Natural killer cell (primary cell): ENCODE data around the gene CHN1. TPM values are rescaled to one million over a fixed set of nuclear protein-coding genes. Genes with fewer than 3 reads are reported as not detected.

Experiments used
- ATAC-seq, 3 donors: fragments of 150-1000 bp in 2 of 3; fragments of 200-7000 bp in 1 of 3; cut with Tn5 transposase; 1 replicate in 1 of 3; 2 replicates in 2 of 3; pipeline ENCODE4 v1.10.0; 2021; ENCODE audit warnings: mild to moderate bottlenecking in 2 of 3, moderate library complexity in 2 of 3
- DNase-seq, 2 donors: peaks; one replicate each; pipeline versions ENCODE4 v3.0.0 to v3.0.0-alpha.2; 2013 to 2021; ENCODE audit warnings: mixed read lengths in 1 of 2
- H3K27ac ChIP-seq: one replicate; pipeline ENCODE4 v1.5.1; 2013; ENCODE audit warnings: mild to moderate bottlenecking, low read length
- H3K27me3 ChIP-seq: one replicate; pipeline ENCODE4 v1.6.1; 2013; ENCODE audit warnings: low read length; ENCODE audit not compliant: control insufficient read depth, insufficient read depth
- H3K36me3 ChIP-seq: one replicate; pipeline ENCODE4 v1.6.1; 2013; ENCODE audit warnings: low read length; ENCODE audit not compliant: control insufficient read depth, insufficient read depth
- H3K4me1 ChIP-seq: one replicate; pipeline ENCODE4 v1.6.1; 2013; ENCODE audit warnings: low read length; ENCODE audit not compliant: control insufficient read depth, insufficient read depth
- H3K4me3 ChIP-seq: one replicate; pipeline ENCODE4 v1.5.1; 2013; ENCODE audit warnings: low read length
- H3K9me3 ChIP-seq: one replicate; pipeline ENCODE4 v1.6.1; 2013; ENCODE audit warnings: low read length; ENCODE audit not compliant: control insufficient read depth, insufficient read depth
- H3K27ac Mint-ChIP-seq, 2 donors: one replicate each; pipeline ENCODE4 v1.8.0; 2022; ENCODE audit warnings: mild to moderate bottlenecking in 2 of 2, mixed read lengths in 2 of 2, moderate library complexity in 1 of 2
- H3K27me3 Mint-ChIP-seq, 2 donors: one replicate each; pipeline ENCODE4 v1.8.0; 2022; ENCODE audit warnings: low read depth in 2 of 2, mixed read lengths in 2 of 2
- H3K36me3 Mint-ChIP-seq: one replicate; pipeline ENCODE4 v1.8.0; 2022; ENCODE audit warnings: mixed read lengths
- H3K4me1 Mint-ChIP-seq, 2 donors: one replicate each; pipeline ENCODE4 v1.8.0; 2022; ENCODE audit warnings: mixed read lengths in 2 of 2
- H3K4me3 Mint-ChIP-seq: one replicate; pipeline ENCODE4 v1.8.0; 2022; ENCODE audit warnings: mild to moderate bottlenecking, moderate library complexity, mixed read lengths
- H3K9me3 Mint-ChIP-seq, 2 donors: one replicate each; pipeline ENCODE4 v1.8.0; 2022; ENCODE audit warnings: mixed read lengths in 2 of 2
- WGBS: methylation state at CpG from one replicate; pipeline ENCODE4 v1.1.7; 2013; ENCODE audit warnings: missing lambda C conversion rate; ENCODE audit not compliant: insufficient coverage; 5-methylcytosine and 5-hydroxymethylcytosine counted together
- intact Hi-C: fragments of 100-400 bp; cut with micrococcal nuclease; formaldehyde crosslinking; loops from one replicate; pipeline ENCODE4 v1.14.2; 2022
- total RNA-seq, 4 donors: library from RNA; stranded (reverse); fragments of 120-200 nt in 1 of 4; gene quantifications; one replicate each; pipeline versions ENCODE4 v1.2.3 to v1.2.4, GENCODE V29; 2013 to 2022
- TF ChIP-seq, protein P1 (sequence below): fragments of 200-600 bp; IDR thresholded peaks from one replicate; pipeline ENCODE4 v1.8.0; 2022; ENCODE audit warnings: antibody characterized with exemption

Gene CHN1
- total RNA-seq, 3 donors from 2014 or later (not counting 1 experiment from before 2014, with no cell fraction given): 0.80 to 1.7 (median 0.88) TPM

DNA sequence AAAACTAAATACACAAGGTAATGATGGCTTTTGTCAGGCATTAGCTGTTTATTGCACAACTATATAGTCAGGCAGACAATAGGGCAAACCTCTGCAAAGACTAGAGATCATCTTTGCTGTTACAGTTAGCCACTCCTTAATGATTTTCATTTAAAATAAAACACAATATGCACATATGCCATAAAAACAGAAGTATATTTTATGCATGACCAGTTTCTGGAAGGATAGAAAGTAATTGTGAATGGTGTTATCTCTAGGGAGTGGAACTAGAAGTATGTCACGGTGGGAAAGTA, 102.0 kb downstream of the CHN1 start:
- TF ChIP-seq, protein P1, sequence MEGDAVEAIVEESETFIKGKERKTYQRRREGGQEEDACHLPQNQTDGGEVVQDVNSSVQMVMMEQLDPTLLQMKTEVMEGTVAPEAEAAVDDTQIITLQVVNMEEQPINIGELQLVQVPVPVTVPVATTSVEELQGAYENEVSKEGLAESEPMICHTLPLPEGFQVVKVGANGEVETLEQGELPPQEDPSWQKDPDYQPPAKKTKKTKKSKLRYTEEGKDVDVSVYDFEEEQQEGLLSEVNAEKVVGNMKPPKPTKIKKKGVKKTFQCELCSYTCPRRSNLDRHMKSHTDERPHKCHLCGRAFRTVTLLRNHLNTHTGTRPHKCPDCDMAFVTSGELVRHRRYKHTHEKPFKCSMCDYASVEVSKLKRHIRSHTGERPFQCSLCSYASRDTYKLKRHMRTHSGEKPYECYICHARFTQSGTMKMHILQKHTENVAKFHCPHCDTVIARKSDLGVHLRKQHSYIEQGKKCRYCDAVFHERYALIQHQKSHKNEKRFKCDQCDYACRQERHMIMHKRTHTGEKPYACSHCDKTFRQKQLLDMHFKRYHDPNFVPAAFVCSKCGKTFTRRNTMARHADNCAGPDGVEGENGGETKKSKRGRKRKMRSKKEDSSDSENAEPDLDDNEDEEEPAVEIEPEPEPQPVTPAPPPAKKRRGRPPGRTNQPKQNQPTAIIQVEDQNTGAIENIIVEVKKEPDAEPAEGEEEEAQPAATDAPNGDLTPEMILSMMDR: no peak
- Histone ChIP-seq H3K27me3 (no peaks in the 10 kb centered on the region), H3K4me3 (no peak overlapping the region), H3K27ac (no peak overlapping the region), H3K9me3 (no peaks in the 10 kb centered on the region), H3K4me1 (no peaks in the 10 kb centered on the region), H3K36me3 (no peaks in the 10 kb centered on the region)
- Mint-ChIP-seq H3K9me3 (no peaks in the 10 kb centered on the region), H3K27ac (no peak overlapping the region), H3K27me3 (peaks cover 4 to 5% of the 10 kb centered on the region in 2 donors), H3K4me3 (no peak overlapping the region), H3K4me1 (no peaks in the 10 kb centered on the region), H3K36me3 (no peaks in the 10 kb centered on the region)
- no peak for ATAC-seq
- no peak for DNase-seq
- intact Hi-C loops: no loop called here
- no CpG with 5 or more reads among the region's 1 CpG for WGBS

DNA sequence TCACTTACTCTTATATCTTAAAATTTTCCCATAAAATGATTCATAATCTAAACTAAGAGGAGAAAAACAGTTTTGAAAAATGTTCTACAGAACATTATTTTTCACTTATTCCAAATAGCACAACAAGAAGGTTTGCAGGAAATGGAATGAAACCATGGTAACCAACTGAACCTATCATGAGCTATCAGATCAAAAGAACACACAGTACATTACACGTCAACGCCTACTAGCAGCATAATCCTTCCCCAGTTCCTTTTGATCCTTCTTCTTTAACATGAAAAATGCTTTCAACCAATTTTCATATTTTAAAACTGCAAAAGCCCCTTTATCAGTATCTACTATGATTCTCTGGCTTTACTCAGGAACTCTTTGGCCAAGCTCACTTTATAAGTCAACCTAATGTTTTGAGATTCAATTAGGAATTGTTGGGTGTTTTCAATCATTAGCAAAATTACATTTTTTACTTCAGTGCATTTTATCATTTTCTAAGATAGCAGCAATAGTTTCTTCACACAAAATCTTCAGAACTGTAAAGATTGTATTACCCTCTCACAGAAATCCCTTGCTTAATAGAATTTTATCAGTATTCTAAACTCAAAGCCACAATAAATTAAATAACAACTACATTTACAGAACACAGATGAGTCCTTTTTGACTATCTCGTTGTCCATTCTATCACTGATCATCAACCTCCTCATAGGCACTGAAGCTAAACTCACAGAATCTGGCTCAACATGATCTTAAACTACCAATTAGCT, 102.5 kb downstream of the CHN1 start:
- Histone ChIP-seq H3K9me3 (no peaks in the 10 kb centered on the region), H3K27ac (no peak overlapping the region)

DNA sequence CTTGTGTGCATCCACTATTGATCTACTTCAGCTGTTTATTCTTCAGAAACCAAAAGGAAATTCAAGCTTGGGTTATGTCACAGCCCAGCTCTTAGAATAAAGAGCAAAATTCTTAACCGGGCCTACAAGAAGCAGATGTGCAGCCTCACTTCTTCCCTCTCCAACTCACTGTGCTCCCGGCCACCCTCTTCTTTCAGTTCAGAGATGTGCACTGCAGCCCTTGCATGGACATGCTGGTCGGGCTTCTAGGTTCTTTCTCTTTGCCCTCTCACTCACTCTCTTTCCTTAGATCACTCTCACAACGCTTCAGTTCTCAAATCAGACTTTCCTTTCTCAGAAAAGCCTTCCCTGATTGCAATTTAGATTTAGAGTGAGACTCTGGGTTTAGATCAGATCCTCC, 104.1 kb downstream of the CHN1 start:
- Mint-ChIP-seq H3K4me3 (no peak overlapping the region), H3K9me3 (no peaks in the 10 kb centered on the region), H3K27ac (no peak overlapping the region), H3K27me3 (no peaks in the 10 kb centered on the region), H3K4me1 (no peaks in the 10 kb centered on the region), H3K36me3 (no peaks in the 10 kb centered on the region)
- H3K27me3 ChIP-seq: no peaks in the 10 kb centered on the region
- no peak overlapping the region for H3K27ac ChIP-seq
- ATAC-seq (no peak), DNase-seq (peak in 1 of 2 donors; percentile 41)
- H3K4me3 ChIP-seq: no peak overlapping the region
- TF ChIP-seq, protein P1: no peak
- H3K4me1 ChIP-seq: no peaks in the 10 kb centered on the region
- intact Hi-C loops: no loop called here
- H3K9me3 ChIP-seq: no peaks in the 10 kb centered on the region
- H3K36me3 ChIP-seq: no peaks in the 10 kb centered on the region
- WGBS: 87% methylated on average over 4 of the region's 4 CpGs

More for the DNA sequence above, 102.5 kb downstream of the CHN1 start:
- Histone ChIP-seq H3K27me3 (no peaks in the 10 kb centered on the region), H3K4me1 (no peaks in the 10 kb centered on the region), H3K36me3 (no peaks in the 10 kb centered on the region), H3K4me3 (no peak overlapping the region)
- WGBS: 37% methylated on average over 3 of the region's 3 CpGs
- ATAC-seq (no peak), DNase-seq (peak in 1 of 2 donors; percentile 69)
- Mint-ChIP-seq H3K4me3 (no peak overlapping the region), H3K27me3 (peaks cover 4 to 5% of the 10 kb centered on the region in 2 donors), H3K36me3 (no peaks in the 10 kb centered on the region), H3K4me1 (no peaks in the 10 kb centered on the region), H3K27ac (no peak overlapping the region), H3K9me3 (no peaks in the 10 kb centered on the region)
- TF ChIP-seq, protein P1: no peak
- intact Hi-C loops: no loop called here

DNA sequence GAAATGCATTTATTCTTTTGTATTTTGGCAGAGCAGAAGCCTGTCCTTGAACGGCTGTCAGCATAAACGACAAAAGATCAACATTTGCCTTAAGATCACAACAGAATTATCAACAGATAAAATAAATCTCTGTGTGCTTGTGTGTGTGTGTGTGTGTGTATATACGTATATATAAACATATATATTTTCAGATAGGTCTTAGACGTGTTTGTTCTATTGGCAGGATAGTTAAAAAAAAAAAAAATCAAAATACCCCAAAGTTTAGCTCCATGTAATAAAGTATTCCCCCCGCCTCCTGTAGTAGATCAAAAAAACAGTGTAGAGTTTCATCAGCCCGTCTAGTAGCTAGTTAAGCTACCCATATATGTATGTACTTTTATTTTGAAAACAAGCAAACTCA, 107.9 kb downstream of the CHN1 start:
- Histone ChIP-seq H3K27me3 (no peaks in the 10 kb centered on the region), H3K4me3 (no peak overlapping the region), H3K27ac (no peak overlapping the region), H3K36me3 (no peaks in the 10 kb centered on the region), H3K4me1 (no peaks in the 10 kb centered on the region), H3K9me3 (no peaks in the 10 kb centered on the region)
- Mint-ChIP-seq H3K4me3 (no peak overlapping the region), H3K27ac (no peak overlapping the region), H3K36me3 (no peaks in the 10 kb centered on the region), H3K27me3 (peaks cover 0 to 13% of the 10 kb centered on the region in 2 donors), H3K4me1 (no peaks in the 10 kb centered on the region), H3K9me3 (no peaks in the 10 kb centered on the region)
- no CpG with 5 or more reads among the region's 6 CpGs for WGBS
- TF ChIP-seq, protein P1: no peak
- DNase-seq (no peak), ATAC-seq (no peak)
- intact Hi-C loops: no loop called here
